PC-9 (cell line): ENCODE measurements around the gene PTPRC. TPM values are rescaled to one million over a fixed set of nuclear protein-coding genes. Genes with fewer than 3 reads are reported as not detected.

Experiments
- BruUV-seq: library from RNA; stranded (reverse); fragments of 400-500 nt; replicated peaks from 2 replicates; lab custom pipeline; 2021; lab: Mats Ljungman, UMichigan
- CTCF ChIA-PET: fragments of 300-600 bp; sonication (Branson Sonifier 250); formaldehyde crosslinking; loops from one replicate; lab custom pipeline; 2022; ENCODE audit warnings: antibody characterized with exemption; lab: Charles Lee
- POLR2A ChIA-PET: fragments of 300-600 bp; sonication (Branson Sonifier 250); formaldehyde crosslinking; loops from one replicate; lab custom pipeline; 2022; ENCODE audit warnings: antibody characterized with exemption; ENCODE audit not compliant: unreplicated experiment; lab: Charles Lee
- DNase-seq, 2 experiments: peaks; one replicate each; pipeline versions ENCODE4 v3.0.0 to v3.0.0-alpha.2; 2015 to 2022; ENCODE audit warnings: mixed read lengths in 1 of 2
- H2AFZ ChIP-seq: fragments of 200-600 bp; sonication (generic); 2 replicates; pipeline ENCODE4 v1.8.1; 2017; ENCODE audit warnings: antibody characterized with exemption
- H3F3A ChIP-seq: fragments of 200-600 bp; sonication (generic); 2 replicates; pipeline ENCODE4 v1.8.1; 2017; ENCODE audit warnings: antibody characterized with exemption, mild to moderate bottlenecking, low read depth; ENCODE audit not compliant: insufficient read depth
- H3K27ac ChIP-seq: fragments of 200-600 bp; sonication (generic); 2 replicates; pipeline ENCODE4 v1.6.1; 2016; ENCODE audit warnings: mixed run types
- H3K27me3 ChIP-seq: fragments of 200-600 bp; sonication (generic); 2 replicates; pipeline ENCODE4 v1.6.1; 2016; ENCODE audit warnings: low read depth, mixed run types; ENCODE audit not compliant: insufficient read depth
- H3K36me3 ChIP-seq: fragments of 200-600 bp; sonication (generic); 2 replicates; pipeline ENCODE4 v1.6.1; 2016; ENCODE audit warnings: low read depth, mixed run types
- H3K4me1 ChIP-seq: fragments of 200-600 bp; sonication (generic); replicated peaks from 2 replicates; pipeline ENCODE4 v1.6.1; 2016; ENCODE audit warnings: mixed run types; ENCODE audit not compliant: insufficient read depth
- H3K4me2 ChIP-seq: fragments of 200-600 bp; sonication (generic); 2 replicates; pipeline ENCODE4 v1.6.1; 2017; ENCODE audit warnings: mixed run types
- H3K4me3 ChIP-seq: fragments of 200-600 bp; sonication (generic); 2 replicates; pipeline ENCODE4 v1.6.1; 2016; ENCODE audit warnings: mixed run types
- H3K79me2 ChIP-seq: fragments of 200-600 bp; sonication (generic); 2 replicates; pipeline ENCODE4 v1.6.1; 2017; ENCODE audit warnings: low read depth, mixed run types
- H3K9me2 ChIP-seq: fragments of 200-600 bp; sonication (generic); 2 replicates; pipeline ENCODE4 v1.8.1; 2017; ENCODE audit warnings: mild to moderate bottlenecking; ENCODE audit not compliant: insufficient read depth
- H3K9me3 ChIP-seq: fragments of 200-600 bp; sonication (generic); 2 replicates; pipeline ENCODE4 v1.8.1; 2016; ENCODE audit warnings: low read depth; ENCODE audit not compliant: insufficient read depth
- H4K20me1 ChIP-seq: fragments of 200-600 bp; sonication (generic); 2 replicates; pipeline ENCODE4 v1.8.1; 2017; ENCODE audit not compliant: insufficient read depth
- EZH2 ChIP-seq: fragments of 200-600 bp; sonication (generic); IDR thresholded peaks from 2 replicates; pipeline ENCODE4 v1.8.0; 2017; ENCODE audit warnings: antibody characterized with exemption, low read depth
- intact Hi-C: fragments of 100-400 bp; cut with micrococcal nuclease; formaldehyde crosslinking; loops from one replicate; pipeline ENCODE4 v1.10.0; 2022; ENCODE audit not compliant: unreplicated experiment
- total RNA-seq: library from RNA; stranded (reverse); gene quantifications from 2 replicates; pipeline ENCODE4 v1.2.3, GENCODE V29; 2021
- TF ChIP-seq, protein P1 (sequence below): fragments of 200-600 bp; sonication (generic); conservative IDR thresholded peaks from 2 replicates; pipeline ENCODE4 v1.6.1; 2017; ENCODE audit warnings: mixed run types, antibody characterized with exemption, mild to moderate bottlenecking, moderate library complexity

PTPRC gene
- total RNA-seq, 1 experiment from 2014 or later = 0.79 TPM

DNA sequence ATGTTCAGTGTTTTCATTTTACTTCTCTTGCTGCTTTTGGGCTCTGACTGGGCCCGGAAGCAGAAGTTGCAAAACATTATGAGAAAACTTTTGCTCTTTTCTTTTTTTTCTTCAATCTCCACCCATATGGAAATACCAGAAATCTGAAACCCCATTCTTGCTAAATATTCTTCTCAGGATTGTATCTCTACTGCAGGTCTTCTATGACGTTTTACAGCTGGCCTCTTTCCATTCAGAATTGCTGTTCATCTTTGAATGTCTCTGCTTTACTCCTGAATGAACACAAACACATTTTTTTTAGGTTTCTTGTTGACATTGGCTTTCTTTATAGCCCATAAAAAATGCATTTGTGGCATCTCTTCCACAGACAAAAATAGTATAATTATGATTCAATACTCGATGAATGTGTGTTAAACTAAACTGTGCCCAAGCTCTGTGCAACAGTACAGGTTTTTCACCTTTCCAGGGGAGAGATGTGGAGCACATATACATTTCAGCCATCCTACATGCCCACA lies 18.8 kb downstream of the PTPRC start:
- no TSS peak for BruUV-seq

DNA sequence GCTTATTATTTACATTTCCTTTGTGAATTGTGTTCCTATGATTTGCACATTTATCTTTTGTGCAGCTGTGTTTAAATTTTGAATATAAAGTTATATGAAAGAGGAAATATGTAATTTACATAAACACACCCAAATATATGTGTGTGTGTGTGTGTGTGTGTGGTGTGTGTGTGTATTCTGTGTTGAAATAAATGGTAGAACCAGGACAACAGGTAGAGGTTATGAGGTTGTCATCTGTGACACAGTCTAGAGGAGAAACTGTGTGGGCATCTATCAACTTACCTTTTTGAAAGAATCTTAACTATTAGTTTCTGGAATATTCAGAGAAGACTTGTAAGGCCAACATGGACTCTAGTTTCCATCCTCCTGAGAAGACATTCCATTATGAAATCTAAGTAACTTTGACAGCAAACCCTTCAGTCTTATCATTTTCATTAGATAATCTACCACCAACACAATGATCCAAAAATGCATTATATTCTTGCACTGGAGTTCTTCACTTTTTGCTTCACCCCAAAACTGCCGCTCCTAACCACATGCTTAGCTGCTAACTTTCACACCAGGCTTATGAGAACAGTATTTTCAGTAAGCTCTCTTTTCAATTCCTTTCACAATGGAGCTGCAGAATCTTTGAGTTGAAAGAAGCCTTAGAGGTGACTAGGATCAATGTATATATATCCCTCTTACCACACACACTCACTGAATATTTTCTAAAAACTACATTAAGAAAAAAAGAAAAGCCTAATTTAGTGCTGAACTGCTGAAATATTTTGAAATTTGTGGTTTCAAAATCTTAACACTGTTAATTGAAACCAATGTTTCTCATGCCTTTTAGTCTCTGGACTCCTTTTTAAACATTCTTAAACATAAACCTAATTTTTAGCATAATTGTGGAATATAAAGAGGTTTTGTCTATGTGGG lies 21.8 kb downstream of the PTPRC start:
- CTCF ChIA-PET = no interaction called here
- intact Hi-C loops = no loop called here
- no peaks in the 10 kb centered on the region for H3K27me3 ChIP-seq
- H3K4me1 ChIP-seq = peaks cover 28% of the 10 kb centered on the region
- H3K4me2 ChIP-seq = no peak overlapping the region
- H3K27ac ChIP-seq = no peak overlapping the region
- POLR2A ChIA-PET = no interaction called here
- no peak for DNase-seq
- no TSS peak for BruUV-seq
- no peaks in the 10 kb centered on the region for H3K79me2 ChIP-seq
- H2AFZ ChIP-seq = no peak overlapping the region
- H3F3A ChIP-seq = peaks cover 25% of the 10 kb centered on the region
- no peaks in the 10 kb centered on the region for H4K20me1 ChIP-seq
- H3K4me3 ChIP-seq = no peak overlapping the region
- TF ChIP-seq, protein P1, sequence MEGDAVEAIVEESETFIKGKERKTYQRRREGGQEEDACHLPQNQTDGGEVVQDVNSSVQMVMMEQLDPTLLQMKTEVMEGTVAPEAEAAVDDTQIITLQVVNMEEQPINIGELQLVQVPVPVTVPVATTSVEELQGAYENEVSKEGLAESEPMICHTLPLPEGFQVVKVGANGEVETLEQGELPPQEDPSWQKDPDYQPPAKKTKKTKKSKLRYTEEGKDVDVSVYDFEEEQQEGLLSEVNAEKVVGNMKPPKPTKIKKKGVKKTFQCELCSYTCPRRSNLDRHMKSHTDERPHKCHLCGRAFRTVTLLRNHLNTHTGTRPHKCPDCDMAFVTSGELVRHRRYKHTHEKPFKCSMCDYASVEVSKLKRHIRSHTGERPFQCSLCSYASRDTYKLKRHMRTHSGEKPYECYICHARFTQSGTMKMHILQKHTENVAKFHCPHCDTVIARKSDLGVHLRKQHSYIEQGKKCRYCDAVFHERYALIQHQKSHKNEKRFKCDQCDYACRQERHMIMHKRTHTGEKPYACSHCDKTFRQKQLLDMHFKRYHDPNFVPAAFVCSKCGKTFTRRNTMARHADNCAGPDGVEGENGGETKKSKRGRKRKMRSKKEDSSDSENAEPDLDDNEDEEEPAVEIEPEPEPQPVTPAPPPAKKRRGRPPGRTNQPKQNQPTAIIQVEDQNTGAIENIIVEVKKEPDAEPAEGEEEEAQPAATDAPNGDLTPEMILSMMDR = no peak
- TF ChIP-seq EZH2 = no peak
- no peaks in the 10 kb centered on the region for H3K36me3 ChIP-seq
- H3K9me3 ChIP-seq = no peaks in the 10 kb centered on the region
- no peaks in the 10 kb centered on the region for H3K9me2 ChIP-seq

More for the DNA sequence above, 18.8 kb downstream of the PTPRC start:
- TF ChIP-seq, protein P1 = no peak
- TF ChIP-seq EZH2 = no peak
- Histone ChIP-seq H3K4me2 (peak overlapping the region; percentile 44), H3K27ac (peak overlapping the region; percentile 70), H3F3A (peaks cover 25% of the 10 kb centered on the region), H3K4me1 (peaks cover 28% of the 10 kb centered on the region), H3K4me3 (no peak overlapping the region), H3K79me2 (no peaks in the 10 kb centered on the region), H3K36me3 (no peaks in the 10 kb centered on the region), H3K27me3 (no peaks in the 10 kb centered on the region), H4K20me1 (no peaks in the 10 kb centered on the region), H3K9me3 (no peaks in the 10 kb centered on the region), H3K9me2 (no peaks in the 10 kb centered on the region), H2AFZ (0 out of 2 replicates have a peak overlapping the region, but pooled peaks have one; percentile 40)
- DNase-seq = peak; percentile 45 to 93
- intact Hi-C loops = loop anchor here (1.0 to 5.0 kb wide), 8 partner anchors 12 to 500 kb away; partner anchors contain the start of gene NEK7
- POLR2A ChIA-PET = interaction anchor here (0.6 to 1.4 kb wide), 8 partner anchors 15 to 1851 kb away, joined by 3 to 11 read pairs (median 6); no protein-coding TSS in a partner anchor
- CTCF ChIA-PET = no interaction called here

- Histone ChIP-seq H3K4me3 (no peak overlapping the region), H4K20me1 (no peaks in the 10 kb centered on the region), H3K9me2 (no peaks in the 10 kb centered on the region), H3K27me3 (no peaks in the 10 kb centered on the region), H3K36me3 (no peaks in the 10 kb centered on the region), H3K9me3 (0 out of 2 replicates have a peak, but pooled peaks cover 3% of the 10 kb centered on the region), H3K27ac (no peak overlapping the region), H3K4me2 (no peak overlapping the region), H3K79me2 (no peaks in the 10 kb centered on the region), H3K4me1 (peaks cover 12% of the 10 kb centered on the region), H2AFZ (no peak overlapping the region), H3F3A (peaks cover 17% of the 10 kb centered on the region)
- ChIA-PET CTCF (no interaction called here), POLR2A (no interaction called here)
- no TSS peak for BruUV-seq
- TF ChIP-seq, protein P1 = no peak
- no peak for TF ChIP-seq EZH2
- no peak for DNase-seq
- intact Hi-C loops = no loop called here
These were observed 24.0 kb downstream of the PTPRC start for GRCh38 chr1:198662821-198663220.
